Heart right ventricle (tissue), 16 donors: ENCODE results near the gene NUDT3. TPM values are rescaled to one million over a fixed set of nuclear protein-coding genes. Genes with fewer than 3 reads are reported as not detected.

Experiments used
- ATAC-seq, 8 donors: fragments of 200-7000 bp; cut with Tn5 transposase; one replicate each; pipeline ENCODE4 v1.9.1; 2020; ENCODE audit warnings: mild to moderate bottlenecking in 8 of 8, moderate library complexity in 8 of 8, moderate number of reproducible peaks in 1 of 8
- DNase-seq, 2 donors: peaks; one replicate each; pipeline ENCODE4 v3.0.0-alpha.2; 2020
- H3K27ac ChIP-seq, 10 donors: fragments of 200-600 bp; sonication (generic) in 2 of 10; one replicate each; pipeline versions ENCODE4 v1.5.0 to v1.8.0; 2020 to 2022; ENCODE audit warnings: mild to moderate bottlenecking in 3 of 10
- H3K27me3 ChIP-seq, 7 donors: fragments of 200-600 bp; one replicate each; pipeline ENCODE4 v1.8.0; 2021 to 2022; ENCODE audit warnings: mild to moderate bottlenecking in 2 of 7
- H3K36me3 ChIP-seq, 9 donors: fragments of 200-600 bp; sonication (generic) in 1 of 9; one replicate each; pipeline versions ENCODE4 v1.5.0 to v1.8.0; 2020 to 2022; ENCODE audit warnings: mild to moderate bottlenecking in 2 of 9
- H3K4me1 ChIP-seq, 9 donors: fragments of 200-600 bp; sonication (generic) in 1 of 9; one replicate each; pipeline versions ENCODE4 v1.5.0 to v1.8.0; 2020 to 2022; ENCODE audit warnings: mild to moderate bottlenecking in 4 of 9
- H3K4me3 ChIP-seq, 10 donors: fragments of 200-600 bp; sonication (generic) in 2 of 10; one replicate each; pipeline versions ENCODE4 v1.5.0 to v1.8.0; 2020 to 2022; ENCODE audit warnings: mild to moderate bottlenecking in 7 of 10, moderate library complexity in 2 of 10
- H3K9me3 ChIP-seq, 11 donors: fragments of 200-600 bp in 10 of 11; sonication (generic) in 2 of 11; one replicate each; pipeline versions ENCODE4 v1.5.0 to v1.8.0; 2013 to 2022; ENCODE audit warnings: mild to moderate bottlenecking in 2 of 11, control low read depth in 1 of 11, moderate library complexity in 1 of 11
- WGBS, 2 donors: extraction: QIAGEN DNeasy Blood & Tissue Kit; methylation state at CpG; one replicate each; pipeline ENCODE4 v1.1.7; 2013; ENCODE audit warnings: inconsistent platforms in 1 of 2; 5-methylcytosine and 5-hydroxymethylcytosine counted together
- intact Hi-C, 10 donors: fragments of 100-400 bp; cut with DNase I; formaldehyde crosslinking; loops; one replicate each; pipeline versions ENCODE4 v1.11.1 to v1.14.2; 2022
- polyA plus RNA-seq, 2 donors: library from polyadenylated mRNA; stranded (reverse); fragments of 200-250 nt; gene quantifications; one replicate each; pipeline ENCODE4 v1.2.3, GENCODE V29; 2013
- total RNA-seq, 10 donors: library from RNA; stranded (reverse); fragmentation: NEBNext Ultra II Directional in 3 of 10; extraction: Animal tissue kit (Norgen Biotek cat#: 25700) in 3 of 10; gene quantifications; one replicate each; pipeline versions ENCODE4 v1.2.1 to v1.2.4, GENCODE V29; 2021 to 2023
- TF ChIP-seq, protein P1 (sequence below), 9 donors: fragments of 200-600 bp; sonication (generic) in 2 of 9; IDR thresholded peaks; one replicate each; pipeline versions ENCODE4 v1.5.0 to v1.8.0; 2021 to 2022; ENCODE audit warnings: antibody characterized with exemption in 9 of 9, mild to moderate bottlenecking in 5 of 9, moderate library complexity in 1 of 9
- donor health status: Arrhythmogenic right ventricular cardiomyopathy.
- donor health status: ischemic (EF 13 %, LVEDD 7.1; RV severe dilation, severe dysfunction).
- donor health status: healthy with polysubstance abuse.
- donor health status: DM: no; HTN: yes; CAD: no.
- donor health status: DM: no; HTN: no; CAD: no.
- donor health status: ischemic (EF 25% LVEDD 6.9; RV normal size, moderate dysfunction).
- donor health status: ischemic (EF 25% LVEDD 5.7; RV mildly dilated, moderate dysfunction).
- donor health status: healthy.
- donor health status: DM: yes; HTN: yes; CAD: no.
- donor health status: Ischemic cardiomyopathy.
- donor health status: ischemic (EF 35%, LVEDD 5.7; RV mildly dilated, moderate dysfunction).
- donor health status: nonischemic (EF 11% LVEDD 7.7; RV severe dilation, severe dysfunction).
- donor health status: DM: yes; HTN: yes; CAD: no.
- donor health status: PGD.
- donor health status: ischemic (EF 29% LVEDD 5.4; RV normal size, mild dysfunction).
- donor health status: nonischemic (EF 23%, LVEDD 6.1; RV moderate dilation, normal function).

NUDT3 gene
- total and polyA plus RNA-seq, 12 donors, result 9.3 to 67.1 (median 54.4) TPM

DNA sequence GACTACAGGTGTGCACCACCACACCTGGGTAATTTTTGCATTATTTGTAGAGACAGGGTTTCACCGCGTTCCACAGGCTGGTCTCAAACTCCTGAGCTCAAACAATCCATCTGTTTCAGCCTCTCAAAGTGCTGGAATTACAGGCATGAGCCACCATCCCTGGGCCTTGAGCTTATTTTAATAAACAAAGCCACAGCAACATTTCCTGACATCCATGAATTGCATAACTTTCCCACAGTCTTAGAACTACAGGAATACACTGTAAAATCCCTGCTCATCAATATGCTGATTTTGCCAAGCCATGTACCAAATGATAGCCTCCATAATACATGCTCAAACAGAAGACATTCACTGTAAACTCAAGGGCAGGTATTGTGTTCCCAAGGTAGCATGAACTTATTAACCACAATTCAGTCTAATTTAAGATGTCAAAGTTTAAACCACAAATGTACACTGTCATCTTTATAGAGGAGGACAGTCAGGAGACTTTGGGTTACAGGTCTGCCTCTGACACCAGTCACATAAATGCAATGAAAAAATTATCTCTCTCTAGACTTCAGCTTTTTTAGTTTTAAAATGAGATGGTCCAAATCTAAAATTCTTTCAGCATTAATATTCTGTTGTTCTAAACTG is 40.0 kb downstream of the NUDT3 start:
- intact Hi-C loops, result no loop called here
- TF ChIP-seq, protein P1, sequence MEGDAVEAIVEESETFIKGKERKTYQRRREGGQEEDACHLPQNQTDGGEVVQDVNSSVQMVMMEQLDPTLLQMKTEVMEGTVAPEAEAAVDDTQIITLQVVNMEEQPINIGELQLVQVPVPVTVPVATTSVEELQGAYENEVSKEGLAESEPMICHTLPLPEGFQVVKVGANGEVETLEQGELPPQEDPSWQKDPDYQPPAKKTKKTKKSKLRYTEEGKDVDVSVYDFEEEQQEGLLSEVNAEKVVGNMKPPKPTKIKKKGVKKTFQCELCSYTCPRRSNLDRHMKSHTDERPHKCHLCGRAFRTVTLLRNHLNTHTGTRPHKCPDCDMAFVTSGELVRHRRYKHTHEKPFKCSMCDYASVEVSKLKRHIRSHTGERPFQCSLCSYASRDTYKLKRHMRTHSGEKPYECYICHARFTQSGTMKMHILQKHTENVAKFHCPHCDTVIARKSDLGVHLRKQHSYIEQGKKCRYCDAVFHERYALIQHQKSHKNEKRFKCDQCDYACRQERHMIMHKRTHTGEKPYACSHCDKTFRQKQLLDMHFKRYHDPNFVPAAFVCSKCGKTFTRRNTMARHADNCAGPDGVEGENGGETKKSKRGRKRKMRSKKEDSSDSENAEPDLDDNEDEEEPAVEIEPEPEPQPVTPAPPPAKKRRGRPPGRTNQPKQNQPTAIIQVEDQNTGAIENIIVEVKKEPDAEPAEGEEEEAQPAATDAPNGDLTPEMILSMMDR (IDR thresholded peaks at IDR 0.05), result no peak
- 93 to 98% methylated on average over 2 of the region's 2 CpGs for WGBS, 2 donors
- Histone ChIP-seq H3K4me3 (no peak overlapping the region), H3K9me3 (no peaks in the 10 kb centered on the region), H3K36me3 (no peaks in the 10 kb centered on the region), H3K27ac (peak overlapping the region in 2 of 10 donors; percentile 21 to 26), H3K27me3 (no peaks in the 10 kb centered on the region), H3K4me1 (peaks cover 0 to 67% (median 24%) of the 10 kb centered on the region in 9 donors)
- DNase-seq, result no peak
- no peak for ATAC-seq

DNA sequence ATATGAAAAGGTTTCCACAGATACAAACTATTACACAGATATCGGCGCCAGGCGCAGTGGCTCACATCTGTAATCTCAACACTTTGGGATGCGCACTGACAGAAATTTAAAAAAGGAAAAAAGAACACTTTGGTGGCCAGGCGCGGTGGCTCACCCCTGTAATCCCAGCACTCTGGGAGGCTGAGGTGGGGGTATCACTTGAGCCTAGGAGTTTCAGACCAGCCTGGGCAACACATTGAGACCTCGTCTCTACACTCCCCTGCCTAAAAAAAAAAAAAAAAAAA is 41.6 kb downstream of the NUDT3 start:
- TF ChIP-seq, protein P1 (IDR thresholded peaks at IDR 0.05), result no peak
- ATAC-seq (peak in 2 of 8 donors; percentile 15 to 44), DNase-seq (no peak)
- Histone ChIP-seq H3K27me3 (no peaks in the 10 kb centered on the region), H3K9me3 (no peaks in the 10 kb centered on the region), H3K4me3 (no peak overlapping the region), H3K27ac (peak overlapping the region in 7 of 10 donors; percentile 19 to 69 (median 37)), H3K4me1 (peaks cover 0 to 74% (median 29%) of the 10 kb centered on the region in 9 donors), H3K36me3 (no peaks in the 10 kb centered on the region)
- intact Hi-C loops, result no loop called here
- WGBS, 2 donors, result 40 to 60% methylated on average over 7 of the region's 7 CpGs

DNA sequence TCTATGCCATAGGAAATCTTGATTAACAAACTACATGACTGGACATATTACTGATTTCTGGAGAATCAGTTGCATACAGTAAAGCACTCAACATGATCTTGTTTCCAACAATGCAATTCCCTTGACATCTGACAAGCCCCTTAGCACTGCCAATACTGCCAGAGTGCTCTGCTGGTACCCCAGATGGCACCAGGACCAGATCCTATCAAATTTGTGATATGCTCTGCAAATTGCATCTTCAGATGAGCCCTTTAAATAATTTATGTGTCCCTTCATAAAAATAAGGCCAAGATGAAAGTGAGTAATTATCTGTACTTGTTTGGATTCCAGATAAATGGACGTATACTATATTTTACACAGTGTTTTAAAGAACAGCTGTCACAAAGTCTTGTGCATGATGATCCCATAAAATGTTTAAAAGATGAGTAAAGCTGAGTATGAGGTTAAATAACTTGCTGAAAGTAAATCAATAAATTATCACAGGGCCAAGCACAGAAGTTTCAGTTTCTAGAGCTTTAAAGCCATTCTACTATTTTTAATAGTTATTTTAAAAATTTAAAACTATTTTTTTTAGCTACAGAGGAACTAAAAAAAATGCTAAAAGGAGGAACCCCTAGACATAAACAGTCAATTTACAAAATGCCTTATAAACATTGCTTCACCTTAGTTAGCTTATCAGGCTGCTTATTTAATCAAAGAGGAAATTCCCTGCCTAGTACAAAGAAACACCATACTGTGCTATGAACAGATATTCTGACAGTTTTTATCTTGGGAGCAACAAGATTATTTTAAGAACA is 42.1 kb downstream of the NUDT3 start:
- DNase-seq, result no peak
- H3K4me3 ChIP-seq, result no peak overlapping the region
- peaks cover 0 to 72% (median 29%) of the 10 kb centered on the region in 9 donors for H3K4me1 ChIP-seq
- intact Hi-C loops, result no loop called here
- TF ChIP-seq, protein P1 (IDR thresholded peaks at IDR 0.05), result no peak
- ATAC-seq, result peak in 5 of 8 donors; percentile 33 to 51 (median 38)
- H3K9me3 ChIP-seq, result no peaks in the 10 kb centered on the region
- peak overlapping the region in 7 of 10 donors; percentile 19 to 69 (median 37) for H3K27ac ChIP-seq
- no peaks in the 10 kb centered on the region for H3K36me3 ChIP-seq
- H3K27me3 ChIP-seq, result no peaks in the 10 kb centered on the region
- 27 to 58% methylated on average over 1 of the region's 1 CpG for WGBS, 2 donors

DNA sequence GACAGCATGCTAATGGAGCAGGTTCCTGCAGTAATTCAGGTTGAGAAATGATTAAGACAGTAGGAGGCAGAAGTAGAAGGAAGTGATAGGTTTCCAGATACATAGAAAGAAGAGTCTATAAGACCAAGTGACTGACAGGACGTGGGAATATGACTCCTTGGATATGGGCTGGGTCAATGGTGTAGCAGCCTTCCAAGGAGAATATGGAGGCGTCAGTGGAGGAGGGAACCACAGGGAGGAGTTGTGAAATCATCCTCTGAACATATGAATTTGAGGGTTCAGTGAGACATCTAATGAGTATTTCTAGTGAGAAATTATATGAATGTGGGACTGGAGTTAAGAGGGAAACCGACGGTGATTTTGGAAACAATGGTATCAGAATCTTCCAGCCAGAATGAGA is 43.3 kb downstream of the NUDT3 start:
- ATAC-seq (no peak), DNase-seq (no peak)
- H3K4me3 ChIP-seq, result no peak overlapping the region
- TF ChIP-seq, protein P1 (IDR thresholded peaks at IDR 0.05), result no peak
- H3K27ac ChIP-seq, result no peak overlapping the region
- H3K27me3 ChIP-seq, result no peaks in the 10 kb centered on the region
- no peaks in the 10 kb centered on the region for H3K36me3 ChIP-seq
- no peaks in the 10 kb centered on the region for H3K9me3 ChIP-seq
- H3K4me1 ChIP-seq, result peaks cover 2 to 79% (median 29%) of the 10 kb centered on the region in 9 donors
- intact Hi-C loops, result no loop called here
- WGBS, 2 donors, result 95% methylated on average over 4 of the region's 4 CpGs
